Measurements from ENCODE around the gene FOXO6.

FOXO6 gene

GRCh38 chr1:41382480-41383090 is 21.4 kb downstream of the FOXO6 start:
- TF ChIP-seq CTCF (IDR thresholded peaks at IDR 0.05; ENCODE audit: low read depth, low read length, missing control alignments), result no peak
- no peak for DNase-seq (ENCODE audit: extremely low read depth, low read depth)
- H3K4me3 ChIP-seq (replicated peaks; ENCODE audit: low read depth, low read length), result peak overlapping the region; percentile 34

GRCh38 chr1:41383094-41383852 is 22.0 kb downstream of the FOXO6 start:
- H3K4me3 ChIP-seq (replicated peaks; ENCODE audit: low read depth, low read length), result peak overlapping the region; percentile 34
- no peak for TF ChIP-seq CTCF (IDR thresholded peaks at IDR 0.05; ENCODE audit: low read depth, low read length, missing control alignments)
- no peak for DNase-seq (ENCODE audit: extremely low read depth, low read depth)

- DNase-seq (ENCODE audit: extremely low read depth, low read depth), result no peak
- TF ChIP-seq CTCF (IDR thresholded peaks at IDR 0.05; ENCODE audit: low read depth, low read length, missing control alignments), result no peak
- H3K4me3 ChIP-seq (replicated peaks; ENCODE audit: low read depth, low read length), result no peak overlapping the region
Observed at GRCh38 chr1:41384579-41384978, 23.3 kb downstream of the FOXO6 start.

GRCh38 chr1:41385398-41386195 is 24.4 kb downstream of the FOXO6 start:
- no peak overlapping the region for H3K4me3 ChIP-seq (replicated peaks; ENCODE audit: low read depth, low read length)
- DNase-seq (ENCODE audit: extremely low read depth, low read depth), result no peak
- TF ChIP-seq CTCF (IDR thresholded peaks at IDR 0.05; ENCODE audit: low read depth, low read length, missing control alignments), result no peak

GRCh38 chr1:41386196-41386663 is 25.0 kb downstream of the FOXO6 start:
- TF ChIP-seq CTCF (IDR thresholded peaks at IDR 0.05; ENCODE audit: low read depth, low read length, missing control alignments), result no peak
- H3K4me3 ChIP-seq (replicated peaks; ENCODE audit: low read depth, low read length), result no peak overlapping the region
- no peak for DNase-seq (ENCODE audit: extremely low read depth, low read depth)

- no peak for DNase-seq (ENCODE audit: extremely low read depth, low read depth)
- TF ChIP-seq CTCF (IDR thresholded peaks at IDR 0.05; ENCODE audit: low read depth, low read length, missing control alignments), result no peak
- no peak overlapping the region for H3K4me3 ChIP-seq (replicated peaks; ENCODE audit: low read depth, low read length)
Observed at GRCh38 chr1:41387667-41388091, 26.4 kb downstream of the FOXO6 start.
